NCI-H1105 (cell line): Measurements from ENCODE around the gene GLYR1.

Source experiments
- DNase-seq: peaks from one replicate; lab custom pipeline; 2025; lab: John Stamatoyannopoulos, UW

Gene GLYR1

DNA sequence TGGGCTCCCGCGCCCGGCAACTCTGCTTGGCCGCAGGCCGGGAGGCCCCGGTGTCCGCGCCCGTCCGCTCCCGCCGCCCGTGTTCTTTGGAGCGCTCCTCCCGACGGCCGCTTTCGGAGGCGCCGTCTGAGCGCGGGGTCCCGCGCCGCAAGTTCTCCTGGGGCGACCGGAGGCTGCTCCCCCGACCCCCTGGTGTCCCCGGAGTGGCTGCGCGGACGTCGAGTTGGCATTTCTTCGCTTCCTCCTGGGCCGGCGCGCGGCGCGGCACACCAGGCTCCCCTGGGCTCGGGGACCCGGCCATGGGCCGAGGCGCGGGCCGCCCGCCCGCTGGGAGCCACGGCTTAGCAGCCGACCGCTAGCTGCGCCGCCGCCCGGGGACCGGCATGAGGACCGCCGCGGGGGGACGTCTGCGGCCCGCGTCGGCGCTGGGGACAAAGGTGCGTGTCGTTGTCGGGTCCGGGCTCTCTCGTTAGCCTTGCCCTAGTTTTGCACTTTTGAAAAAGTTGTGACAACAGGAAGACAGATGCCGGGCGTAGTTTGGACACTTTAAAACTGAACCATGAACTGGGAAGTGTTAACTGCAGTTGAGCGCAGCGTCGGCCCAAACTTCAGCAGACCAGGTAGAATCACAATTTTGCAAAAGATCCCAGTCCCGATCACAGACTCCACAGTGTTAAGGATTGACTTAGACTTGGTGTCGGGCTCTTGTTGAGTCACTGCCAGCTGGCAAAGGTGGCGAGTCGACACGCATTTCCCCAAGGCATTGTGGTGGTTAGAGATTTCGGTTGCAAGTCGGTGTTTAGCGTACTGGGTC lies 893 bp upstream of the GLYR1 start:
- DNase-seq: no peak

GRCh38 chr16:4846503-4846900 lies 586 bp downstream of the GLYR1 start:
- no peak for DNase-seq

GRCh38 chr16:4840984-4841383 lies 6.1 kb downstream of the GLYR1 start:
- no peak for DNase-seq

DNA sequence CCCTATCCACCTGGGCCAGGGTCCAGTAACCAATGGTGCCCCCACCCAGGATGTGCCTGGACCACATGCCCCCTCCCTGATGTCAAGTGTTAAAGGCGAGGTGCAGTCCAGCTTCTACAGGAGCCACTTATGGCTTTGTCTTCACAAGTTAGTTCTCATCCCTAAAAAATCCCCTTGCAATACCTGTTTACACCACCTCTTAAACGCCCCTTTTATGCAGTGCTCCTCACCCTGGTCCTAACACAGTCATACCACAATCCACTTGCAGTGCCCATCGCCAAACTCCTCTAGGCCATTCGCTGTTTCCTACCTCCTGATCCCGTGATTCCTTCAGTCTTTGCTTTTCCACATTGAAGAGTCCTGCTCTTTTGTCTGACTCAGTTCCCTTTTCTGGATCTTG lies 7.1 kb downstream of the GLYR1 start:
- DNase-seq: no peak

DNA sequence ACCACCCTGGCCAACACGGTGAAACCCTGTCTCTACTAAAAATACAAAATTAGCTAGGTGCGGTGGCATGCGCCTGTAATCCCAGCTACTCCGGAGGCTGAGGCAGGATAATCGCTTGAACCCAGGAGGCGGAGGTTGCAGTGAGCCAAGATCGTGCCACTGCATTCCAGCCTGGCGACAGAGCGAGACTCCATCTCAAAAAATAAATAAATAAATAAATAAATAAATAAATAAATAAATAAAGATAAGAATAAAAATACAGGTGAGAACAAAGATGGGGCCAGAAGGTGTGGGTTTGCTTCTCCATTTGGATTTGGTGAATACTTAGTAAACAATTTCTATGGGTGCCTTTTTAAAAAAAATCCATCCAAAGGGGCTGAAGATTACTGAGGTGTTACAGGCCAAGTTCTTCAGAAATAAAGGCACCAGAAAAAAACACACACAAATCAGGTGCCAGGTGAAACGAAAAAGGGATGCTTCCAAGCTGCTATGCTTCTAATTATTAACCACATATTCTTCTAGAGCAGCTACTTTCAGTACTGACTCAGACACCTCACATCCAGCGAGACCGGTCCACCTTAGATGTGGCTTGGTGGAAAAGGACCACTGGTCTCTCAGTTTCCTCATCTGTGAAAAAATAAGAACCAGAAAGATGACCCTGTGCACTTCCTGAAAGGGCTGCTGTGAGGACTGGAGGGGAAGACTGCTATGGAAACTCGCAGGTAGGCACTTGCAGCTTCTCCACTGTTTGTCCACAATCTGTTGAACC lies 9.2 kb downstream of the GLYR1 start:
- no peak for DNase-seq

GRCh38 chr16:4836727-4837126 lies 10.4 kb downstream of the GLYR1 start:
- no peak for DNase-seq

- DNase-seq: no peak
These were observed 13.5 kb downstream of the GLYR1 start for GRCh38 chr16:4833584-4833983.

DNA sequence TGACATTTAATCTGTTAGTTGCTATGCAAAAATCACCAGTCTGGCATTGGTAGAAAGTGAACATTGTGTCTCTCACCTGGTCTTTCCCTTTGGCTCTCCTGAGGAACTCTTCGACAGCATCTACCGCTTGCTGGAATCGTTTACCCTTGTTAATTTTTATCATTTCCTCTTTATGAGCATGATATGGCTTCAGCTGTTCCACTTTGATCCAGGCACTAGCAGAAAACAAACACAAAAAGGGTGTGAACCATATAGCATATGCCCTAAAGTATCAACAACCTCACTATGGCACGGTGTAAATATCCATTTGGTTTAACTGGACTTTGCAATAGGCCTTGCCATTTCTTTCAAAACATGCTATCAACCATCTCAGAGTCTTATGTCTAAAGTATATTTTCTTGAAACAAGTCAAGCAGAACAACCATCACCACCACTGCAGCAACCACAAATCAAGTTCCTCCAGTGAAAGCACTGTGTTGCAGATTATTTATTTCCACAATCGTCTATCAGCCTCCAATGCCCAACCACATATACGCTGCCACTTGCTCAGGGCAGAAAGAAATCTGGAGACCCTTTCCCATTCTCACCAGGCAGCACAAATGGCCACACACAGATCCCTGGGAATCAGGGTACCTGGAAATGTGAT lies 14.3 kb downstream of the GLYR1 start:
- no peak for DNase-seq

DNA sequence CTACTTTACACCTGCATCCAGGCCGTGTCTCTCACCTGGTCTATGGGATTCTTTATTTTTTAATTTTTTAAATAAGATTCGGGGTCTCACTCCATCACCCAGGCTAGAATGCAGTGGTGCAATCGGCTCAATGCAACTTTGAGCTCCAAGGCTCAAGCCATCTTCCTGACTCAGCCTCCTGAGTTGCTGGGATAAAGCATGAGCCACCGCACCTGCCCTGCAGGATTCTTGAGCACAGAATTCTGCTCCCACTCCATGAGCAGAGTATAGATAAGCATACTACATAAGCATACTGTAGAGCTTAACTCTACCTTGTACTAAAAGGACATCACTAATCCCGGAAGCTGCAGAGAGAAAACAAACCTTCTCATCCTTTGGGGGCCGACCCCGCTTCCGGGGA lies 15.5 kb downstream of the GLYR1 start:
- DNase-seq: no peak

GRCh38 chr16:4830408-4830807 lies 16.7 kb downstream of the GLYR1 start:
- DNase-seq: no peak

GRCh38 chr16:4828567-4829321 lies 18.3 kb downstream of the GLYR1 start:
- no peak for DNase-seq

DNA sequence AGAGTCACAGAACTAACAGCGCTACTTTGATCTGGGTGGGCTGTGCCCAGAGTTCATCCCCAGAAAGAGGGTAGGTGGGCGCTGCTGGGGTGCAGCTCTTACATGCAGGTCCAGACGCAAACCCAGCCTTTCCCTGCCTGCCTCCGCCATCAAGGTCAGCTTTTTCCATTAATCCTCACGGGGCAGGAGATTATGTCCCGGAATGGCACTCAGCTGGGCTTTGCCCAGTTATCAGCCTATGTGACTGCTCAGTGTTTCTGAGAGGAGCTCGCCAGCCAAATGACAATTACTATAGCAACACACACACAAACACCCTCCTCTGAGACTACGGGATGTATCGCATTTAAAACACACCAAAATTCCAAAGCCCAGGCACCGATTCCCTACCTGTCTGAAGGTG lies 20.1 kb downstream of the GLYR1 start:
- no peak for DNase-seq

GRCh38 chr16:4826526-4826925 lies 20.6 kb downstream of the GLYR1 start:
- DNase-seq: no peak

DNA sequence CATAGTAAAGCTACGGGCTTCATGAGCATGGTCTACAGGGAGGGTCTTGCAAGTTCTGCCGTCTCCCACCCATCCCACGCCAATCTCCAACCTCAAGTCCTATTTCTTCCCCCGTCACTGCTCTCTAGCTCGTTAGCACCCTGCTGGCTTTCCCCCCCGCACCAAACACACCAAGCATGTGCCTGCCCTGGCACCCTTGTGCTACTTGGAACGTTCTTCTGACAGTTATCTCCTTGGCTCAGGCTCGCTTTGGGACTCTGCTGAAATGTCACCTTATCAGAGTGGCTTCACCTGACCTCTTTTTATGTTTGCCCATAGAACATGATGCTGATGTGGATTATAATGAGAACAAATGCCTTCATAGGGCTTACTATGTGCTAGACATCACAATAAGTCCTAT lies 21.9 kb downstream of the GLYR1 start:
- no peak for DNase-seq

GRCh38 chr16:4820652-4821051 lies 26.4 kb downstream of the GLYR1 start:
- no peak for DNase-seq

- DNase-seq: no peak
These were observed 32.4 kb downstream of the GLYR1 start for GRCh38 chr16:4814542-4815173.

DNA sequence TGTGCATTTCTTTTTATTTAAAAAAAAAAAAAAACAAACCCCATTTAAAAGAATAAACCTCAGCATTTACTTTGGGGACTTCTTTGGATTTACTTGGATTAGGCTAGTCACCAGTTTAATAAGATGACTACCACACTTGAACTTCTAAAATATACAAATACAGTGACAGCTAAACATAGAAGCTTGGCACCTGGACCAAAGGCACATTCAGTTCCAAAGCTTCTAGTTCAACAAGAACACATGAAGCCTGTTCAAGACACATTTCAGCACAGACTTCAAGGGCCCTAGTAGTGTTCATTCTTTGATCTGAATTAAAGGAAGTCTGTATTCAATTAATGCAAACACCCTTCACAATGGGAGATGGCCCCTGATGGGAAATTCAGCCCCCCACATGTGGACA lies 33.0 kb downstream of the GLYR1 start:
- DNase-seq: no peak

DNA sequence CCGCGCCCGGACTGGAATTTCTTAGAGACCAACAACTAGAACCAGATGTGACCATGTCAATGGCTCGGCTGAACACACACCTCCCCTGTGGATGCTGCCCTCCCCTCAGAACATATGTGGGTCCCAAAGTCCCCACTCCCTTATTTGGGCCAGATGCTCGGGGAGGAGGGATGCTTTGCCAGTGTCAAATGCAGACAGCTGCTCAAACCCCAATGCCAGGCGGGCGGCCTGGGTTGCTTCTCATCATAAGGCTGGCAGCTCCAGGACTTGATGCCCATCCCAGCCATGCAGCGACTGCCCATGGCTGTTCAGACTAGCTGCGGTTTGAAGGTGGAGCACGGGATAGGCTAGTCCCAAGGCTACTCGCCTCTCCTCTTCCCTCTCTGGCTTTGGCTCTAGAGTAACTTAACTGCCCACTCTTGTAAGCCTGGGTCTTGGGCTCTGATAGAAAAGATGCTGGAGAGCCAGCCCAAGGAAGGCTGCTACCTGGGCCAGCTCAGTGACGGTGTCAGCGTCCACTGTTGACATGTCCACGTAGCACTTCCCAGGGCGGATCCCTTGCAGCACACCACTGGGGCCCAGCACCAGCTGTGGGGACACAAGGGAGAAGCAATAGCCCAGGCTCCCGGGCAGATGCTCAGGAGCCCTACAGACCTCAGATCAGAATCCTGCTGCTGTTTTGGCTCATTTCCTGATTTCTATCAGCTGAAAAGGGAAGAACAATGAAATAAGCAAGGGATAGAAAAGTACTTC lies 33.7 kb downstream of the GLYR1 start:
- no peak for DNase-seq

DNA sequence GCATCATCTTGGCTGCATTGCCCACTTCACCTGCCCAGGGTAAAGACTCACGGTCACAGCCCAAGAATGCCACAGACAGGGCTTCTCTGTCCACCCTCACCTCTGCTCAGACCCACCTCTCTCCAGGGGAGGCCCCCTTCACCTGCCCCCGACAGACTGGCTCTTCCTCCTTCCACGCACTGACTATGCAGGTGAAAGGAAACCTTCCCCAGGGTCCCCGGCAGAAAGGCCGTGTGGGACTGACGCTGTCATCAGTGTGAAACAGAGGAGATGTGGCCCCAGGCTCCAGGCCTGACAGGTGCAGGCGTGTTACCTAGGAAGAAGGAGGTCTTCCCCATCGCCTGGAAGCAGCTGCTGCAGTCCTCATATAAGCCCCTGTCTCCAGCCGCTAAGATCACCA lies 35.3 kb downstream of the GLYR1 start:
- no peak for DNase-seq

- no peak for DNase-seq
These were observed 35.8 kb downstream of the GLYR1 start for GRCh38 chr16:4811242-4811641.

GRCh38 chr16:4806280-4806679 lies 40.8 kb downstream of the GLYR1 start:
- DNase-seq: no peak
